Keratinocyte (primary cell): Measurements from ENCODE around the gene TIE1.

Source experiments
- CTCF ChIP-seq, 3 experiments: IDR thresholded peaks in 1 of 3; conservative IDR thresholded peaks in 1 of 3; optimal IDR thresholded peaks in 1 of 3; 2 replicates in 2 of 3; 3 replicates in 1 of 3; pipeline versions ENCODE3 to v1.5.1; 2011; ENCODE audit warnings: low read length in 3 of 3, mild to moderate bottlenecking in 3 of 3, moderate library complexity in 2 of 3, control low read depth in 1 of 3, inconsistent platforms in 1 of 3; ENCODE audit not compliant: insufficient read depth in 2 of 3; ENCODE audit errors: extremely low read depth in 1 of 3
- EZH2 ChIP-seq: IDR thresholded peaks from one replicate; pipeline ENCODE4 v1.6.1; 2012; ENCODE audit warnings: inconsistent platforms, mild to moderate bottlenecking, low read length, moderate library complexity

- TF ChIP-seq CTCF (optimal IDR thresholded peaks at IDR 0.05 in 1 of 3, IDR thresholded peaks at IDR 0.05 in 1 of 3, conservative IDR thresholded peaks at IDR 0.05 in 1 of 3; ENCODE audit: extremely low read depth in 1 of 3, insufficient read depth in 2 of 3, low read length in 3 of 3) (no peak), EZH2 (no peak)
These were observed 8.6 kb upstream of the TIE1 start for GRCh38 chr1:43292216-43292615.
